ENCODE data around the gene PRSS8. TPM values are rescaled to one million over a fixed set of nuclear protein-coding genes. Genes with fewer than 3 reads are reported as not detected.

The PRSS8 gene
- total RNA-seq, 1 donor from 2014 or later, result not detected

DNA sequence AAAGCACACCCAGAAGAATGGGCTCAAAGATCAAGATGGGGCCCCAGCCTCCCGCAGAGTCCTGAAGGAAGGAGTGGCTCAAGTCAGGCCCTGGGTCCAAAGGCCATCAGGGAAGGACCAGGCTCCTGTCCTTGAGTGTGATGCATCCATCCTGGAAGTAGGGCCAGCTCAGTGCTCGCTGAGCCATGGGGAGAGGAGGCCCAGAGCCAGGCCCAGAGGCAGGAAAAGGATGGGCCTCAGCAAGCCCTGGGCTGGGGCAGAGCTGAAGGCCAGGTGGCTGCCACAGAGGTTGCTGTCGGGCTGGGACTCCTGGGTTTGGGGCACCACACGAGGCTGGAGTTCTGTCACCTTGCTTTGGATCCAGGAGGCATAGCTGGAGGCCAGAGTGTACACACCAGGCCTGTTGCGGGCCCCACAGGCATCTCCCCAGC is 3.7 kb downstream of the PRSS8 start:
- TF ChIP-seq, protein P1, sequence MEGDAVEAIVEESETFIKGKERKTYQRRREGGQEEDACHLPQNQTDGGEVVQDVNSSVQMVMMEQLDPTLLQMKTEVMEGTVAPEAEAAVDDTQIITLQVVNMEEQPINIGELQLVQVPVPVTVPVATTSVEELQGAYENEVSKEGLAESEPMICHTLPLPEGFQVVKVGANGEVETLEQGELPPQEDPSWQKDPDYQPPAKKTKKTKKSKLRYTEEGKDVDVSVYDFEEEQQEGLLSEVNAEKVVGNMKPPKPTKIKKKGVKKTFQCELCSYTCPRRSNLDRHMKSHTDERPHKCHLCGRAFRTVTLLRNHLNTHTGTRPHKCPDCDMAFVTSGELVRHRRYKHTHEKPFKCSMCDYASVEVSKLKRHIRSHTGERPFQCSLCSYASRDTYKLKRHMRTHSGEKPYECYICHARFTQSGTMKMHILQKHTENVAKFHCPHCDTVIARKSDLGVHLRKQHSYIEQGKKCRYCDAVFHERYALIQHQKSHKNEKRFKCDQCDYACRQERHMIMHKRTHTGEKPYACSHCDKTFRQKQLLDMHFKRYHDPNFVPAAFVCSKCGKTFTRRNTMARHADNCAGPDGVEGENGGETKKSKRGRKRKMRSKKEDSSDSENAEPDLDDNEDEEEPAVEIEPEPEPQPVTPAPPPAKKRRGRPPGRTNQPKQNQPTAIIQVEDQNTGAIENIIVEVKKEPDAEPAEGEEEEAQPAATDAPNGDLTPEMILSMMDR (IDR thresholded peaks at IDR 0.05; ENCODE audit: partially characterized antibody, unreplicated experiment), result no peak
- Mint-ChIP-seq H3K36me3 (ENCODE audit: unreplicated experiment) (no peaks in the 10 kb centered on the region), H3K27me3 (ENCODE audit: unreplicated experiment) (peaks cover 6% of the 10 kb centered on the region), H3K27ac (ENCODE audit: unreplicated experiment) (no peak overlapping the region), H3K4me1 (ENCODE audit: low read depth, unreplicated experiment) (peaks cover 7% of the 10 kb centered on the region), H3K4me3 (ENCODE audit: unreplicated experiment) (no peak overlapping the region), H3K9me3 (ENCODE audit: unreplicated experiment) (peaks cover 4% of the 10 kb centered on the region)
- no peak for DNase-seq

DNA sequence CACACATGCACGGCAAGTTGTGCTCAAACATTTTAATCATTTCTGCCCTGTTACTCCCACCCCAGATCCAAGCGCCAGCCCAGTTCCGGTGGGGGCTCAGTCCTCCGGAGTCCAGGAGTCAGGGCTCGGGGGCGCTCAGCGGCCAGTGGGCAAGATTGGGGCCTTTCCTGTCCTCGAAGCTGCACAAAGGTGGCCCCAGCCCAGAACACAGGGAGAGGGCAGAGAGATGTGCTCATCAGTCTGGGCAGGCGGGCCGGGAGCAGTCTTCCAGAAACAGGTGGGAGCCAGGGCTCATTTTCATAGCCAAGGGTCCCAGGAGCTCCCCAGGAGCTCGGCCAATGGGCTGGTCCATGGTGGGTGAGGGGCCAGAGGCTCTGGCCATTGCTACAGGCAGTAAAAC is 4.1 kb downstream of the PRSS8 start:
- TF ChIP-seq, protein P1 (IDR thresholded peaks at IDR 0.05; ENCODE audit: partially characterized antibody, unreplicated experiment), result no peak
- H3K4me1 Mint-ChIP-seq (ENCODE audit: low read depth, unreplicated experiment), result peaks cover 7% of the 10 kb centered on the region

DNA sequence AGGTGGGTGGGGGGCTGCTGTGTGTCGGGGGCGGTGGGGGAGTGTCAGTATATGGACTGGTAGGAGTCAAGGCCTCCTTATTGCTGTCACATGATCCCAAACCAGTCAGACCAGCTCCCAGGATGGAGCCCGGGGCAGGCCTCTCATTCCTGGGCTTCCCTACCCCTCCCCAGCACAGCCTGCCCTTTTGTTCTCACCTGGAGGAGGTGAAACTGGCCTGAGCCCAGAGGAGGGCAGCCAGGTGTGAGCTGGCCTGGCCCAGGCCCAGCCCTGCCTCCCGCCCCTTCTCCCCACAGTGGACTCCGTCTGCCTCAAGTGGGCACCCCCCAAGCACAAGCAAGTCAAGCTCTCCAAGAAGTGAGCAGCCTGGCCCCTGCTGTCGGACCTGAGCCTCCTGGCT is 4.6 kb downstream of the PRSS8 start:
- peaks cover 7% of the 10 kb centered on the region for H3K4me1 Mint-ChIP-seq (ENCODE audit: low read depth, unreplicated experiment)
- H3K27ac Mint-ChIP-seq (ENCODE audit: unreplicated experiment), result no peak overlapping the region
- no peak for DNase-seq
- H3K36me3 Mint-ChIP-seq (ENCODE audit: unreplicated experiment), result no peaks in the 10 kb centered on the region
- H3K9me3 Mint-ChIP-seq (ENCODE audit: unreplicated experiment), result peaks cover 5% of the 10 kb centered on the region
- no peak overlapping the region for H3K4me3 Mint-ChIP-seq (ENCODE audit: unreplicated experiment)
- TF ChIP-seq, protein P1 (IDR thresholded peaks at IDR 0.05; ENCODE audit: partially characterized antibody, unreplicated experiment), result no peak
- peaks cover 6% of the 10 kb centered on the region for H3K27me3 Mint-ChIP-seq (ENCODE audit: unreplicated experiment)

More for the DNA sequence above, 4.1 kb downstream of the PRSS8 start:
- DNase-seq, result no peak
- Mint-ChIP-seq H3K36me3 (ENCODE audit: unreplicated experiment) (no peaks in the 10 kb centered on the region), H3K27me3 (ENCODE audit: unreplicated experiment) (peaks cover 6% of the 10 kb centered on the region), H3K9me3 (ENCODE audit: unreplicated experiment) (peaks cover 4% of the 10 kb centered on the region), H3K27ac (ENCODE audit: unreplicated experiment) (no peak overlapping the region), H3K4me3 (ENCODE audit: unreplicated experiment) (no peak overlapping the region)

DNA sequence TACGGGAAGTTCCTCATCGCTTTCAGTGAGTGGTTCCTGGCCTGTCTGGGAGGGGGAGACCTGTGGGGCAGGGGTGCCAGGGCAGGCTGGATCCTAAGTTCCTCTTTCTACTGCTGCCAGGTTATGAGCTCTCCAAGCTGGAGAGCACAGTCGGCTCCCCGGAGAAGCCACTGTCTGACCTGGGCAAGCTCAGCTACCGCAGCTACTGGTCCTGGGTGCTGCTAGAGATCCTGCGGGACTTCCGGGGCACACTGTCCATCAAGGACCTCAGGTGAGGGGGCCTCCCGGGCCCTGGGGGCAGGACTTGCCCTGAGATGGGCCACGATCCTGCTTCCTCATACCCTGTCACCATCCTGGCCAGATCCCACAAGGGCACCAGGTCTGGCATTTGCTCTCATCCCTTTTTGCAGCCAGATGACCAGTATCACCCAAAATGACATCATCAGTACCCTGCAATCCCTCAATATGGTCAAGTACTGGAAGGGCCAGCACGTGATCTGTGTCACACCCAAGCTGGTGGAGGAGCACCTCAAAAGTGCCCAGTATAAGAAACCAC is 5.1 kb downstream of the PRSS8 start:
- Mint-ChIP-seq H3K36me3 (ENCODE audit: unreplicated experiment) (no peaks in the 10 kb centered on the region), H3K9me3 (ENCODE audit: unreplicated experiment) (peaks cover 7% of the 10 kb centered on the region), H3K4me3 (ENCODE audit: unreplicated experiment) (no peak overlapping the region), H3K4me1 (ENCODE audit: low read depth, unreplicated experiment) (peaks cover 6% of the 10 kb centered on the region), H3K27me3 (ENCODE audit: unreplicated experiment) (peaks cover 6% of the 10 kb centered on the region), H3K27ac (ENCODE audit: unreplicated experiment) (no peak overlapping the region)
- DNase-seq, result no peak
- TF ChIP-seq, protein P1 (IDR thresholded peaks at IDR 0.05; ENCODE audit: partially characterized antibody, unreplicated experiment), result no peak

DNA sequence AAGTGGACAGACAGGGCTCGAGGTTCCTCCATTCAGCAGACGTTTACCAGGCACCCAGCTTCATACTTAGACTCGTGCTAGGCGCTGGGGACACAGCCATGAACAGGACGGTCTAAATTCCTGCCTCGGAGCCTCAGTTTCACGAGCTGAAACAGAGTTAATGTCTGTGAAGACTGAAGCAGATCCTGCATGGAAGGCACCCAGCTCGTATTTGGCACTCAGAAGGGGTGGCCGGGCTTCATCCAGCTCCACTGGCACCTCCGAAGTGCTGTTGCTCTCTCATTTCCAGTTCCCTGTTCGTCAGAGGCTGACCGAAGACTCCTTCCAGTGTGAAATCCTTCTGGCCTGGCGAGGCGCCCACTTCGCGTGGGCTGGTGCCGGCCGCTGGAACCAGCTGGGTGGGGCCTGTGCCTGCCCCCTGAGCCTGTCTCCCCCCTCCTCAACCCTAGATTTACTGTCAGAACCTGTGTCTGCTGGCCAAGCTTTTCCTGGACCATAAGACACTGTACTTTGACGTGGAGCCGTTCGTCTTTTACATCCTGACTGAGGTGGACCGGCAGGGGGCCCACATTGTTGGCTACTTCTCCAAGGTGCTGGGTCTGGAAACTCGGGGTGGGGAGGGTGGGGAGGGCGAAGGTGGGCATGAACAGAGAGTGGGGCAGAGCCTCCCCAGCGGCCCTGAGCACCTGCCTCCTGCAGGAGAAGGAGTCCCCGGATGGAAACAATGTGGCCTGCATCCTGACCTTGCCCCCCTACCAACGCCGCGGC is 5.8 kb downstream of the PRSS8 start:
- TF ChIP-seq, protein P1 (IDR thresholded peaks at IDR 0.05; ENCODE audit: partially characterized antibody, unreplicated experiment), result no peak
- no peaks in the 10 kb centered on the region for H3K36me3 Mint-ChIP-seq (ENCODE audit: unreplicated experiment)
- H3K9me3 Mint-ChIP-seq (ENCODE audit: unreplicated experiment), result peaks cover 7% of the 10 kb centered on the region
- no peak overlapping the region for H3K4me3 Mint-ChIP-seq (ENCODE audit: unreplicated experiment)
- H3K4me1 Mint-ChIP-seq (ENCODE audit: low read depth, unreplicated experiment), result peaks cover 6% of the 10 kb centered on the region
- peaks cover 6% of the 10 kb centered on the region for H3K27me3 Mint-ChIP-seq (ENCODE audit: unreplicated experiment)
- DNase-seq, result no peak
- H3K27ac Mint-ChIP-seq (ENCODE audit: unreplicated experiment), result no peak overlapping the region

Data from glutamatergic neuron (in vitro differentiated cells).